SK-N-SH (cell line): ENCODE data around the gene ZBTB7B. TPM values are rescaled to one million over a fixed set of nuclear protein-coding genes. Genes with fewer than 3 reads are reported as not detected.

Experiments
- CTCF ChIA-PET: fragments of 300-600, 350-600 bp; formaldehyde crosslinking; extraction: SDS; loops from one replicate; lab custom pipeline; 2021; lab: Yijun Ruan, JAX
- POLR2A ChIA-PET: fragments of 350-600 bp; sonication (Branson Sonifier 250); formaldehyde crosslinking; extraction: SDS; loops from one replicate; lab custom pipeline; 2020; ENCODE audit warnings: antibody characterized with exemption, inconsistent platforms; lab: Yijun Ruan, JAX
- DNase-seq: peaks from one replicate; pipeline ENCODE4 v3.0.0; 2012
- H2AFZ ChIP-seq: fragments of 200-600 bp; sonication (generic); 2 replicates; pipeline ENCODE4 v1.8.1; 2016; ENCODE audit warnings: antibody characterized with exemption, mild to moderate bottlenecking, low read depth
- H3F3A ChIP-seq: fragments of 200-600 bp; sonication (generic); replicated peaks from 2 replicates; pipeline ENCODE3; 2016; ENCODE audit warnings: antibody characterized with exemption, mild to moderate bottlenecking; ENCODE audit not compliant: insufficient read depth
- H3K27ac ChIP-seq, 2 experiments: fragments of 200-500 bp in 1 of 2; fragments of 200-600 bp in 1 of 2; sonication (Bioruptor generic) in 1 of 2; sonication (generic), shearing (Covaris generic) in 1 of 2; 2 replicates each; pipeline versions ENCODE4 v1.5.1 to v1.6.1; 2014 to 2016; ENCODE audit warnings: low read depth in 2 of 2, inconsistent platforms in 1 of 2, low read length in 1 of 2, mild to moderate bottlenecking in 1 of 2, mixed read lengths in 1 of 2
- H3K27me3 ChIP-seq: fragments of 200-600 bp; sonication (generic), shearing (Covaris generic); 2 replicates; pipeline ENCODE4 v1.6.1; 2016; ENCODE audit warnings: mixed run types; ENCODE audit not compliant: insufficient read depth
- H3K36me3 ChIP-seq, 2 experiments: fragments of 200-500 bp in 1 of 2; fragments of 200-600 bp in 1 of 2; sonication (Bioruptor generic) in 1 of 2; sonication (generic) in 1 of 2; replicated peaks in 1 of 2; 2 replicates each; pipeline versions ENCODE3 to v1.5.1; 2014 to 2016; ENCODE audit warnings: low read length in 1 of 2, mild to moderate bottlenecking in 1 of 2; ENCODE audit not compliant: insufficient read depth in 2 of 2, control insufficient read depth in 1 of 2
- H3K4me1 ChIP-seq, 2 experiments: fragments of 200-500 bp in 1 of 2; fragments of 200-600 bp in 1 of 2; sonication (Bioruptor generic) in 1 of 2; sonication (generic), shearing (Covaris generic) in 1 of 2; 2 replicates each; pipeline versions ENCODE4 v1.5.1 to v1.6.1; 2014 to 2016; ENCODE audit warnings: low read depth in 1 of 2, low read length in 1 of 2, mixed run types in 1 of 2; ENCODE audit not compliant: insufficient read depth in 2 of 2, control insufficient read depth in 1 of 2
- H3K4me2 ChIP-seq: fragments of 200-600 bp; sonication (generic), shearing (Covaris generic); 2 replicates; pipeline ENCODE4 v1.6.1; 2017; ENCODE audit warnings: mixed run types
- H3K4me3 ChIP-seq, 2 experiments: fragments of 200-500 bp in 1 of 2; fragments of 200-600 bp in 1 of 2; sonication (Bioruptor generic) in 1 of 2; sonication (generic), shearing (Covaris generic) in 1 of 2; 2 replicates each; pipeline versions ENCODE4 v1.5.1 to v1.8.1; 2014 to 2016; ENCODE audit warnings: low read depth in 2 of 2, inconsistent platforms in 1 of 2, low read length in 1 of 2, mild to moderate bottlenecking in 1 of 2, mixed read lengths in 1 of 2, moderate library complexity in 1 of 2
- H3K79me2 ChIP-seq: fragments of 200-600 bp; sonication (generic); 2 replicates; pipeline ENCODE4 v1.8.1; 2017; ENCODE audit warnings: mild to moderate bottlenecking; ENCODE audit not compliant: insufficient read depth
- H3K9ac ChIP-seq: fragments of 200-600 bp; sonication (generic); 2 replicates; pipeline ENCODE4 v1.6.1; 2017; ENCODE audit warnings: mixed run types
- H3K9me2 ChIP-seq: fragments of 200-600 bp; sonication (generic); 2 replicates; pipeline ENCODE4 v1.6.1; 2017; ENCODE audit warnings: mixed run types
- H3K9me3 ChIP-seq: fragments of 200-600 bp; sonication (generic); 2 replicates; pipeline ENCODE4 v1.6.1; 2017; ENCODE audit warnings: mixed run types, mild to moderate bottlenecking, moderate library complexity
- H4K20me1 ChIP-seq: fragments of 200-600 bp; sonication (generic); 2 replicates; pipeline ENCODE4 v1.6.1; 2017; ENCODE audit warnings: mild to moderate bottlenecking, mixed run types; ENCODE audit not compliant: insufficient read depth
- CHD2 ChIP-seq: fragments of 150-350 bp; IDR thresholded peaks from 2 replicates; pipeline ENCODE4 v1.6.1; 2018; ENCODE audit warnings: low read length; ENCODE audit not compliant: partially characterized antibody
- ELF1 ChIP-seq: IDR thresholded peaks from 2 replicates; pipeline ENCODE4 v1.4.0; 2012
- EZH2phosphoT487 ChIP-seq: fragments of 200-600 bp; sonication (generic); IDR thresholded peaks from 2 replicates; pipeline ENCODE4 v1.6.1; 2017; ENCODE audit warnings: low read depth, mixed run types, mild to moderate bottlenecking, antibody characterized with exemption, moderate library complexity, borderline replicate concordance
- FOXJ3 ChIP-seq: sonication (generic); formaldehyde crosslinking; IDR thresholded peaks from 2 replicates; pipeline ENCODE4 v1.5.1; 2020; ENCODE audit warnings: mild to moderate bottlenecking, missing genetic modification reagents
- GATA2 ChIP-seq: sonication (generic); formaldehyde crosslinking; IDR thresholded peaks from 2 replicates; pipeline ENCODE4 v1.5.0; 2020; ENCODE audit warnings: mild to moderate bottlenecking, missing genetic modification reagents
- MAX ChIP-seq: IDR thresholded peaks from 2 replicates; pipeline ENCODE4 v1.4.0; 2012; ENCODE audit warnings: low read depth
- MEF2A ChIP-seq: IDR thresholded peaks from 2 replicates; pipeline ENCODE4 v1.4.0; 2012; ENCODE audit warnings: low read depth, borderline replicate concordance
- MXI1 ChIP-seq: IDR thresholded peaks from 2 replicates; pipeline ENCODE4 v1.6.1; 2012; ENCODE audit warnings: mild to moderate bottlenecking, low read depth, low read length, improper control_type of control experiment
- NFIC ChIP-seq: IDR thresholded peaks from 2 replicates; pipeline ENCODE4 v1.4.0; 2012; ENCODE audit warnings: borderline replicate concordance
- NRF1 ChIP-seq: IDR thresholded peaks from 2 replicates; pipeline ENCODE4 v1.6.1; 2012; ENCODE audit warnings: low read depth, mild to moderate bottlenecking, low read length
- PBX3 ChIP-seq: IDR thresholded peaks from 2 replicates; pipeline ENCODE4; 2012
- RAD21 ChIP-seq: IDR thresholded peaks from 2 replicates; pipeline ENCODE4 v1.6.1; 2012; ENCODE audit warnings: mild to moderate bottlenecking, low read length
- RCOR1 ChIP-seq: fragments of 150-350 bp; IDR thresholded peaks from 2 replicates; pipeline ENCODE4 v1.6.1; 2017; ENCODE audit warnings: antibody characterized with exemption, low read length
- REST ChIP-seq: IDR thresholded peaks from 2 replicates; pipeline ENCODE4 v1.6.1; 2012; ENCODE audit warnings: mild to moderate bottlenecking, low read depth, low read length, moderate library complexity
- TEAD4 ChIP-seq: IDR thresholded peaks from 2 replicates; pipeline ENCODE4 v1.4.0; 2012; ENCODE audit warnings: mild to moderate bottlenecking, borderline replicate concordance; ENCODE audit not compliant: insufficient read depth
- USF1 ChIP-seq: IDR thresholded peaks from 2 replicates; pipeline ENCODE4 v1.4.0; 2012; ENCODE audit warnings: low read depth, borderline replicate concordance
- YY1 ChIP-seq: IDR thresholded peaks from 2 replicates; pipeline ENCODE4 v1.4.0; 2012; ENCODE audit warnings: low read depth, mild to moderate bottlenecking
- WGBS: methylation state at CpG from one replicate; pipeline ENCODE4 v1.1.6; 2017; ENCODE audit warnings: low lambda C conversion rate; 5-methylcytosine and 5-hydroxymethylcytosine counted together
- polyA plus RNA-seq, 3 experiments: library from polyadenylated mRNA; depleted of rRNA; stranded (reverse); fragments of >200 nt; gene quantifications; 2 replicates each; pipeline ENCODE4 v1.2.3, GENCODE V29; 2012

Gene ZBTB7B
- polyA plus RNA-seq, 1 of the 3 experiments (the other 2 are of a cell fraction), result 15.7 TPM

- no peak for TF ChIP-seq REST
- TF ChIP-seq, all 33 proteins: peak for 0
These were observed 51.0 kb downstream of the ZBTB7B start (continued) for GRCh38 chr1:155053531-155054105.

GRCh38 chr1:155057104-155057503, 54.5 kb downstream of the ZBTB7B start:
- no peak overlapping the region for H3K4me3 ChIP-seq
- H2AFZ ChIP-seq, result no peak overlapping the region
- H3K9me3 ChIP-seq, result no peaks in the 10 kb centered on the region
- no peak for DNase-seq
- H3K4me2 ChIP-seq, result no peak overlapping the region
- no peaks in the 10 kb centered on the region for H4K20me1 ChIP-seq
- H3K27ac ChIP-seq, result no peak overlapping the region
- POLR2A ChIA-PET, result no interaction called here
- H3K9ac ChIP-seq, result no peak overlapping the region
- peaks cover 0 to 40% of the 10 kb centered on the region in 2 experiments for H3K36me3 ChIP-seq
- no peaks in the 10 kb centered on the region for H3K9me2 ChIP-seq
- H3F3A ChIP-seq, result no peaks in the 10 kb centered on the region
- no peak for TF ChIP-seq RAD21
- TF ChIP-seq GATA2 (CRISPR knock-in tag), result no peak
- no peak for TF ChIP-seq MXI1
- TF ChIP-seq TEAD4, result no peak
- TF ChIP-seq FOXJ3 (CRISPR knock-in tag), result no peak
- TF ChIP-seq USF1, result no peak
- TF ChIP-seq MEF2A, result no peak
- no peak for TF ChIP-seq RCOR1
- TF ChIP-seq MAX, result no peak
- no peak for TF ChIP-seq EZH2phosphoT487
- TF ChIP-seq REST, result no peak
- no peak for TF ChIP-seq NRF1
- no peak for TF ChIP-seq PBX3
- TF ChIP-seq NFIC, result no peak
- no peak for TF ChIP-seq ELF1
- no peak for TF ChIP-seq YY1
- TF ChIP-seq CHD2, result no peak
- TF ChIP-seq, all 33 proteins: peak for 0
- H3K27me3 ChIP-seq, result no peaks in the 10 kb centered on the region
- WGBS, result 94% methylated on average over 8 of the region's 8 CpGs
- CTCF ChIA-PET, result interaction anchor here (0.6 to 29.9 kb wide), 11 partner anchors 14 to 116 kb away, joined by 3 to 573 read pairs (median 6); partner anchors contain the start of genes ADAM15, DCST1, DCST2 and KRTCAP2
- H3K4me1 ChIP-seq, result peaks cover 0 to 20% of the 10 kb centered on the region in 2 experiments; a peak in 2 of 4 replicates
- peaks cover 7% of the 10 kb centered on the region; the same call in 1 of the 2 replicates for H3K79me2 ChIP-seq
